GM12873 (cell line): ENCODE data around the gene ATP8A2.

Experiments
- CTCF ChIP-seq: IDR thresholded peaks from 2 replicates; pipeline ENCODE4 v1.5.1; 2012; ENCODE audit warnings: low read depth, mild to moderate bottlenecking, moderate library complexity, low read length, control low read depth; ENCODE audit not compliant: insufficient read depth; ENCODE audit errors: missing control alignments

The ATP8A2 gene

GRCh38 chr13:25657157-25657556 is 285.4 kb downstream of the ATP8A2 start:
- TF ChIP-seq CTCF: no peak

GRCh38 chr13:25659091-25659795 is 287.5 kb downstream of the ATP8A2 start:
- no peak for TF ChIP-seq CTCF

GRCh38 chr13:25660996-25661395 is 289.2 kb downstream of the ATP8A2 start:
- no peak for TF ChIP-seq CTCF

GRCh38 chr13:25662516-25662915 is 290.7 kb downstream of the ATP8A2 start:
- TF ChIP-seq CTCF: no peak

GRCh38 chr13:25668345-25668744 is 296.6 kb downstream of the ATP8A2 start:
- no peak for TF ChIP-seq CTCF

GRCh38 chr13:25673711-25674110 is 301.9 kb downstream of the ATP8A2 start:
- TF ChIP-seq CTCF: no peak

GRCh38 chr13:25674371-25674770 is 302.6 kb downstream of the ATP8A2 start:
- TF ChIP-seq CTCF: no peak
